Measurements from ENCODE around the gene CDH13.

GRCh38 chr16:83830091-83830768 is 1203.5 kb downstream of the CDH13 start:
- TF ChIP-seq CTCF (IDR thresholded peaks at IDR 0.05; ENCODE audit: insufficient read depth, low read length): no peak
- no peak for TF ChIP-seq POLR2AphosphoS5 (IDR thresholded peaks at IDR 0.05; ENCODE audit: low read depth)
- no peak for TF ChIP-seq GABPA (IDR thresholded peaks at IDR 0.05; ENCODE audit: low read depth)
- TF ChIP-seq, protein P1, sequence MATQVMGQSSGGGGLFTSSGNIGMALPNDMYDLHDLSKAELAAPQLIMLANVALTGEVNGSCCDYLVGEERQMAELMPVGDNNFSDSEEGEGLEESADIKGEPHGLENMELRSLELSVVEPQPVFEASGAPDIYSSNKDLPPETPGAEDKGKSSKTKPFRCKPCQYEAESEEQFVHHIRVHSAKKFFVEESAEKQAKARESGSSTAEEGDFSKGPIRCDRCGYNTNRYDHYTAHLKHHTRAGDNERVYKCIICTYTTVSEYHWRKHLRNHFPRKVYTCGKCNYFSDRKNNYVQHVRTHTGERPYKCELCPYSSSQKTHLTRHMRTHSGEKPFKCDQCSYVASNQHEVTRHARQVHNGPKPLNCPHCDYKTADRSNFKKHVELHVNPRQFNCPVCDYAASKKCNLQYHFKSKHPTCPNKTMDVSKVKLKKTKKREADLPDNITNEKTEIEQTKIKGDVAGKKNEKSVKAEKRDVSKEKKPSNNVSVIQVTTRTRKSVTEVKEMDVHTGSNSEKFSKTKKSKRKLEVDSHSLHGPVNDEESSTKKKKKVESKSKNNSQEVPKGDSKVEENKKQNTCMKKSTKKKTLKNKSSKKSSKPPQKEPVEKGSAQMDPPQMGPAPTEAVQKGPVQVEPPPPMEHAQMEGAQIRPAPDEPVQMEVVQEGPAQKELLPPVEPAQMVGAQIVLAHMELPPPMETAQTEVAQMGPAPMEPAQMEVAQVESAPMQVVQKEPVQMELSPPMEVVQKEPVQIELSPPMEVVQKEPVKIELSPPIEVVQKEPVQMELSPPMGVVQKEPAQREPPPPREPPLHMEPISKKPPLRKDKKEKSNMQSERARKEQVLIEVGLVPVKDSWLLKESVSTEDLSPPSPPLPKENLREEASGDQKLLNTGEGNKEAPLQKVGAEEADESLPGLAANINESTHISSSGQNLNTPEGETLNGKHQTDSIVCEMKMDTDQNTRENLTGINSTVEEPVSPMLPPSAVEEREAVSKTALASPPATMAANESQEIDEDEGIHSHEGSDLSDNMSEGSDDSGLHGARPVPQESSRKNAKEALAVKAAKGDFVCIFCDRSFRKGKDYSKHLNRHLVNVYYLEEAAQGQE (IDR thresholded peaks at IDR 0.05; ENCODE audit: insufficient replicate concordance, low read depth): no peak
